Measurements from ENCODE around the gene LEMD1. TPM values are rescaled to one million over a fixed set of nuclear protein-coding genes. Genes with fewer than 3 reads are reported as not detected.
"Not testable (repeated sequence)": the region's sequence is repeated elsewhere in the genome, so short reads cannot be mapped to it uniquely, and the experiment has no call there.

The LEMD1 gene
- total RNA-seq, 2 experiments from 2014 or later = 2.2 to 2.5 TPM

DNA sequence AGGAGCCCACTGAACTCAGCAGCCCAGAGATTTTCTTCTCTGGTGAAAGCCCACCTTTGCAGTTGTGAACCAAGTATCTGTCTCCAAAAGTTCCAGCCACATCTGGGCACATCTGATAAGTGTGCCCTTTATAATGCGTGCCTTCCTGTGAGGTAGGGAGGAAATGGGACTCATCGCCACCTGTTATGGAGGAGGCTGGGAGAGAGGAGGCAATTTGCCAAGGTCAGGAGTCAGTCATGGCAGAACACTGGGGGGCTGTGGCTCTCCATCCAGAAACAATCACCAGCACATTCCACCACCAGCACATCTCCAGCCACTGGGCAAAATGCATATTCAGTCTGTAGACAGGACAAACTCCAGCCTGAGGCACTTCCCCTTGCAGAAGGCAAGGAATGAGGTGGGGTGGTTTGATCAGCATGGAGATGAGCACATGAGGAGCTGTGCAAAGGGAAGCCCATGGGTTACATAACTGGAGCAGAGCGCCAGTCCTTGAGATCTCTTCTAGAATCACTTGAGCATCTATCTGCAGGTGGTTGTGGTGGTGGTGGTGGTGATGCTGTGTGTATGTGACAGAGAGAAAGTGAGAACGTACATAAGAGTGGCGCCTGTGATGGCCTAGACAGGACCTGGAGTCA lies 15.0 kb upstream of the LEMD1 start:
- no peaks in the 10 kb centered on the region for H3K36me3 Mint-ChIP-seq
- intact Hi-C loops (cut with micrococcal nuclease) = no loop called here
- peaks cover 20% of the 10 kb centered on the region for H3K4me1 Mint-ChIP-seq (ENCODE audit: low read depth)
- POLR2A ChIA-PET = no interaction called here
- CTCF ChIA-PET = no interaction called here
- peaks cover 16% of the 10 kb centered on the region for H3K27me3 Mint-ChIP-seq
- no peak for DNase-seq
- H3K9me3 Mint-ChIP-seq = no peaks in the 10 kb centered on the region
- H3K27ac Mint-ChIP-seq = no peak overlapping the region
- H3K4me3 Mint-ChIP-seq = no peak overlapping the region

GRCh38 chr1:205435578-205436573 lies 14.0 kb upstream of the LEMD1 start:
- Mint-ChIP-seq H3K4me3 (no peak overlapping the region), H3K36me3 (no peaks in the 10 kb centered on the region), H3K4me1 (ENCODE audit: low read depth) (peaks cover 15% of the 10 kb centered on the region), H3K27me3 (peaks cover 16% of the 10 kb centered on the region), H3K9me3 (no peaks in the 10 kb centered on the region), H3K27ac (no peak overlapping the region)
- DNase-seq = no peak
- intact Hi-C loops (cut with micrococcal nuclease) = no loop called here
- ChIA-PET CTCF (no interaction called here), POLR2A (no interaction called here)

DNA sequence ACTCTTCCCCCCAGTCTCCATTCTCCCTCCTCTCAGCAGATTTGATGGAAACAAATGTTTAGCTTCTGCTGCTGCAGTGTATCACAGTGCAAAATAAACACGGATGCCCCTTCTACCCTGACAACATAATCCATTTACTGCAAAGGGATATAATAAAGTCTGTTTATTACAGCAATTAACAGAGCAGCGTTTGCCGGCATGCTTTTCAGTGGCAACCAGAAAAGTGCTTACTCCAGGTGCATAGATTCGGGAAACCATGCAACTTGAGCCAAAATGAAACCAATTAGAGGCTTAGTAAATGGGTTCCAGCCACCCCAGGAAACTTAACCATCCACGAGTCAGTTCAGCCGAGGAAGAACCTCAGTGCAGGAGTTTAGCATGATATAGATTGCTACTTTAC lies 12.9 kb upstream of the LEMD1 start:
- Mint-ChIP-seq H3K4me3 (no peak overlapping the region), H3K27me3 (peaks cover 18% of the 10 kb centered on the region), H3K27ac (no peak overlapping the region), H3K4me1 (ENCODE audit: low read depth) (peaks cover 12% of the 10 kb centered on the region), H3K36me3 (no peaks in the 10 kb centered on the region), H3K9me3 (no peaks in the 10 kb centered on the region)
- intact Hi-C loops (cut with micrococcal nuclease) = no loop called here
- CTCF ChIA-PET = no interaction called here
- DNase-seq = no peak
- POLR2A ChIA-PET = no interaction called here

DNA sequence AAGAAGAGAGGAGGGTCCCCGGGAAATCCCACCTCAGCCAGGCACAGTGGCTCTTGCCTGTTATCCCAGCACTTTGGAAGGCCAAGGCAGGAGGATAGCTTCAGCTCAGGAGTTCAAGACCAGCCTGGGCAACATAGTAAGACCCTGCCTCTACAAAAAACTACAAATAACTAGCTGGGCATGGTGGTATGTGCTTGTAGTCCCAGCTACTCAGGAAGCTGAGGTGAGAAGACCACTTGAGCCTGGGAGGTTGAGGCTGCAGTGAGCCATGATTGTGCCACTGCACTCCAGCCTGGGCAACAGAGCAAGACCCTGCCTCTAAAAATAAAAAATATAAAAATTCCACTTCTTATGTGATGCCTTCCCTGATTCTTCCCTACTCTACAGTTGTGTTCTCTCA lies 10.8 kb upstream of the LEMD1 start:
- peaks cover 18% of the 10 kb centered on the region for H3K27me3 Mint-ChIP-seq
- H3K9me3 Mint-ChIP-seq; H3K27ac Mint-ChIP-seq; DNase-seq; H3K36me3 Mint-ChIP-seq; intact Hi-C loops (cut with micrococcal nuclease); POLR2A ChIA-PET; H3K4me1 Mint-ChIP-seq (ENCODE audit: low read depth); H3K4me3 Mint-ChIP-seq: not testable (repeated sequence)
- CTCF ChIA-PET = interaction anchor here (0.6 to 6.5 kb wide), 5 partner anchors 9 to 79 kb away, joined by 3 to 50 read pairs (median 5); no protein-coding TSS in a partner anchor

DNA sequence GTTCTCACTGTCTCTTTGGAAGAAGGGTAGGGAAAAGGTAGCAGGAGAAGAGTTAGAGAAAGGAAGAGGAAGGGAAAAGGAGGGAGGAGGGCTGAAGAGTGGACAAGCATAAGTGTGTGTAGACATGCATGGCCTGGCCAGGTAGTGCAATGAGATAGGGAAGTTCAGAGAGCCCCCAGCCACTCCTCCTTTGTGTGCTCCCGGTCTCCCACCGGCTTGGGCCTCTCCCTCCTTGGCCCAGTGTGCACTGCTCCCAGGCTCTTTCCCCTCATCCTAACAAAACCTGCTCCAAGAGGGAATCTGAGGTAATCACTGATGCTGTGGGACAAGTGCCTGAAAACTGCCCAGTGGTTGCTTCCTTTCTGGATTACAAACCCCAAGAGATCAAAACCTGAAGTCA lies 10.3 kb upstream of the LEMD1 start:
- Mint-ChIP-seq H3K27me3 (peaks cover 18% of the 10 kb centered on the region), H3K36me3 (no peaks in the 10 kb centered on the region), H3K9me3 (no peaks in the 10 kb centered on the region), H3K4me3 (no peak overlapping the region), H3K27ac (no peak overlapping the region), H3K4me1 (ENCODE audit: low read depth) (peaks cover 10% of the 10 kb centered on the region)
- ChIA-PET CTCF (interaction anchor here (0.7 to 6.5 kb wide), 8 partner anchors 10 to 443 kb away, joined by 3 to 50 read pairs (median 8); no protein-coding TSS in a partner anchor), POLR2A (no interaction called here)
- intact Hi-C loops (cut with micrococcal nuclease) = no loop called here
- no peak for DNase-seq

DNA sequence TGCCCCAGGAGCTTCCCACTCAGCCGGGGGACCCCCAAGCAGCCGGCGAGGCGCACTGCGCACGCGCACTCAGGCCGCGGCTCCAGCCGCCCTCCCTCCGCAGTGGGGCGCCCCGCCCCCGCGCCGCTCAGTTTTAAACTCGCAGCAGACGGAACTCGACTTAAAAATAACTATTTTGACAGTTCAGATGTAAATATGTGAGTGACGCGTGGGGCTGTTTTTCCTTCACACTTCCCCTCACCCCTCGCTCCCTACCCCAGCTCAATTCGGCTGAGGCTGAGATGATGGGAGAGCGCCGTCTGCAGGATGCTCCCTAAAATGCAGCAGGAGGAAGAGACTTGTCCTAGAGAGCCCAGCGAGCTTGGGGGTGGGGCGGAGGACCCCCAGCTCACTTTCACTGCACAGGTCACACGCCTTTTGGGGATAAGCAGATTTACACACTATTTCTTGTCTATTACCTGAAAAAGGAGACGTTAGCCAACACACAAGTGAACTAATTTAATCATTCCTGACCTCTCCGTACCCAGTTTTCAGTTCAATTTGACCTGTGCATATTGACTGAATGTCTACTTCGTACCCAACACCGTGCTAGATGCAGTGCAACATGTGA lies 8.9 kb upstream of the LEMD1 start:
- Mint-ChIP-seq H3K27ac (no peak overlapping the region), H3K4me3 (peak overlapping the region; percentile 76), H3K4me1 (ENCODE audit: low read depth) (peaks cover 10% of the 10 kb centered on the region), H3K27me3 (peaks cover 14% of the 10 kb centered on the region), H3K36me3 (no peaks in the 10 kb centered on the region), H3K9me3 (no peaks in the 10 kb centered on the region)
- DNase-seq = peak; percentile 73
- POLR2A ChIA-PET = interaction anchor here (1.2 kb wide), 1 partner anchor 10 kb away, joined by 5 read pairs; no protein-coding TSS in a partner anchor
- CTCF ChIA-PET = interaction anchor here (0.5 to 6.5 kb wide), 30 partner anchors 9 to 589 kb away, joined by 3 to 50 read pairs (median 6); partner anchors contain the start of genes KLHDC8A and LEMD1
- intact Hi-C loops (cut with micrococcal nuclease) = loop anchor here (2.0 kb wide), 1 partner anchor 76 kb away; no protein-coding TSS in a partner anchor

DNA sequence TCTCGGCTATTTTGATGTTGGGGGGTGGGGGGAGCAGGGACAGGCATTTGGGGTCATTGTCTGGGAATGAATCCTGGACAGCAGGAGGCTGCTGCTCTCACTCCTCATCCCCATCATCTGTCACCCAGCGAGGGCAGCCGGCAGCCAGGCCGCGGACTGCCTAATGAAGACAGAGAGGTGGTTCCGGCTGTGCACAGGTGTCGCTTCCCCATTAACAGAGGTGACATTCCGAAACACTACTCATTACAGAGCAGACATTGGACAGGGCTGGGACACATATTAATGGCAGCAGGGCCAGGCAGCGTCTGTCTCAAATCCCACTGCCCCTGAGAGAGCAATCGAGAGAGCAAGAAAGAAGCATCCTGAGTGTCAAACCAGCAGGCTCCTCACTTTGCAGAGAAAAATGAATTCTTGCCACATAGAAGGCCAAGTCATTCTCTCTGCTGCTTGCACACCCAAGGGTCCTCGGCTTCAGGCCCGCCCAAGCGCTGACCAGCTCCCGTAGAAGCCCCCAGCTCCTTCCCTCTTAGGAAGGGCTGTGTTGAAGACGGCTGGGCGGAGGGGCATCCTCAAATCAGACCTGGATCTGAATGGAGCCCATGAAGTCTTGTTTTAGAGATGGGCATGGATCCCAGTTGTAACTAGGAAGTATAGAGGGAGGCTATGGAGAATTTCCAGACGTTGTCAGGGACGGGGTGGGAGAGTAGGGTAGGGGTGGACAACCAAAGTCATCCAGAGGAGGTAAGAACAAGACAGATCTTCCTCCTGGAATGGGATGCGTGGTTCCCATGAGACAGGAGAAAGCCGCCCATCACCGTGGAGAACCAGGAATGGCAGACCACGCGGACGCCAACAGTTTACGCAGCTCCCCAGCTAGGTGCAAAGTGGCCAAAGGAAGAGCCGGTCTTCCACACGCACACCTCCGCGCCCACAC lies 8.2 kb upstream of the LEMD1 start:
- ChIA-PET CTCF (interaction anchor here (0.6 to 6.5 kb wide), 29 partner anchors 8 to 589 kb away, joined by 3 to 50 read pairs (median 6); partner anchors contain the start of genes KLHDC8A and LEMD1), POLR2A (interaction anchor here (1.4 kb wide), 1 partner anchor 11 kb away, joined by 3 read pairs; no protein-coding TSS in a partner anchor)
- Mint-ChIP-seq H3K4me3 (peak overlapping the region; percentile 76), H3K27ac (no peak overlapping the region), H3K27me3 (peaks cover 8% of the 10 kb centered on the region), H3K36me3 (no peaks in the 10 kb centered on the region), H3K4me1 (ENCODE audit: low read depth) (peaks cover 10% of the 10 kb centered on the region), H3K9me3 (no peaks in the 10 kb centered on the region)
- DNase-seq = no peak
- intact Hi-C loops (cut with micrococcal nuclease) = loop anchor here (2.0 kb wide), 1 partner anchor 75 kb away; no protein-coding TSS in a partner anchor

DNA sequence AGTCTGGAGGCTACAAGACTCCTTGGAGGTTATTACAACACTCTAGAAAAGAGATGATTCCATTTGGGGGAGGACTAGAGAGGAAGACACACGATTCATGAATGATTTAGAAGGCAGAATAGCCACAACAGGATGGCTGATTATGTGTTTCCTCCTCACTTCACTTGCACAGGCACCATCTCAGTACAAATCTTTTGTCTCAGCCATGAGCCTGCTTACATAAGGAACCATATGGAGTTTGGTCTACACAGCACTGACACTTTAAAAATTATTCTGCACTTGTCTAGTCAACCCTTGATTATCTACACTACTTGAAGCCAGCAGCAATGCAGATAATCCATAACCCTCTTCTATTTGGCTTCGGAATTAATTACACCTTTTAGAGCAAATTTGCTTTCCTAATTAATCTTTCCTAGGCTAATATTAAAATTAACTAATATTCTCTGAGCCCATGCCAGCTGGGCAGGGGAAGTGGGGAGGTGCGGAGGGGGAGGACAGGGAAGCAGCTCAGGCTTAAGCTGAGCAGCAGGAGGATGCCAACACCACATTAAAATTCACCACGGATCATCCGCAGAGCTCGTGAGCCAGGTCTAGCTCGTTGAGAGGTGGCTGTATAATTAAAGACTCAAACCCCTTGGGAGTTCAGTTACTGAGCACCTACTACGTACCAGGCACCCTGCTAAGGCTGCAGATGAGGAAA lies 3.2 kb upstream of the LEMD1 start:
- no peak overlapping the region for H3K4me3 Mint-ChIP-seq
- no peaks in the 10 kb centered on the region for H3K9me3 Mint-ChIP-seq
- no peak overlapping the region for H3K27ac Mint-ChIP-seq
- H3K36me3 Mint-ChIP-seq = no peaks in the 10 kb centered on the region
- no peak for DNase-seq
- peaks cover 17% of the 10 kb centered on the region for H3K27me3 Mint-ChIP-seq
- H3K4me1 Mint-ChIP-seq (ENCODE audit: low read depth) = no peaks in the 10 kb centered on the region
- POLR2A ChIA-PET = interaction anchor here (0.8 kb wide), 1 partner anchor 16 kb away, joined by 3 read pairs; no protein-coding TSS in a partner anchor
- intact Hi-C loops (cut with micrococcal nuclease) = no loop called here
- CTCF ChIA-PET = interaction anchor here (0.9 to 2.4 kb wide), 5 partner anchors 60 to 90 kb away, joined by 3 to 15 read pairs (median 4); no protein-coding TSS in a partner anchor

GRCh38 chr1:205423814-205424399 lies 2.1 kb upstream of the LEMD1 start:
- POLR2A ChIA-PET = no interaction called here
- H3K27ac Mint-ChIP-seq = no peak overlapping the region
- no peaks in the 10 kb centered on the region for H3K36me3 Mint-ChIP-seq
- H3K9me3 Mint-ChIP-seq = no peaks in the 10 kb centered on the region
- DNase-seq = no peak
- no peaks in the 10 kb centered on the region for H3K4me1 Mint-ChIP-seq (ENCODE audit: low read depth)
- CTCF ChIA-PET = interaction anchor here (0.8 to 2.4 kb wide), 5 partner anchors 17 to 70 kb away, joined by 3 to 15 read pairs (median 4); no protein-coding TSS in a partner anchor
- no peak overlapping the region for H3K4me3 Mint-ChIP-seq
- intact Hi-C loops (cut with micrococcal nuclease) = no loop called here
- peaks cover 17% of the 10 kb centered on the region for H3K27me3 Mint-ChIP-seq

- DNase-seq = no peak
- Mint-ChIP-seq H3K9me3 (no peaks in the 10 kb centered on the region), H3K4me3 (no peak overlapping the region), H3K27ac (no peak overlapping the region), H3K27me3 (peaks cover 17% of the 10 kb centered on the region), H3K4me1 (ENCODE audit: low read depth) (no peaks in the 10 kb centered on the region), H3K36me3 (no peaks in the 10 kb centered on the region)
- ChIA-PET CTCF (interaction anchor here (0.8 to 3.2 kb wide), 4 partner anchors 8 to 62 kb away, joined by 3 to 18 read pairs (median 10); no protein-coding TSS in a partner anchor), POLR2A (no interaction called here)
- intact Hi-C loops (cut with micrococcal nuclease) = no loop called here
These were observed 1.3 kb upstream of the LEMD1 start for GRCh38 chr1:205422993-205423642.

Data from activated CD4-positive, alpha-beta memory T cell treated with anti-CD3 and anti-CD28 coated beads for 36 hours (primary cell).